Body of pancreas (tissue), 4 donors: ENCODE measurements around the gene SOX10. TPM values are rescaled to one million over a fixed set of nuclear protein-coding genes. Genes with fewer than 3 reads are reported as not detected.

Experiments
- ATAC-seq: fragments of 150-250 bp; one replicate; pipeline ENCODE4 v1.9.1; 2016
- DNase-seq, 4 donors: peaks; one replicate each; pipeline ENCODE4 v3.0.0-alpha.2; 2019
- H3K27ac ChIP-seq, 4 donors: fragments of 200-600 bp; sonication (generic); 1 replicate in 3 of 4; 2 replicates in 1 of 4; pipeline versions ENCODE4 v1.5.1 to v1.6.1; 2016 to 2019; ENCODE audit warnings: mild to moderate bottlenecking in 1 of 4, mixed read lengths in 1 of 4, moderate library complexity in 1 of 4
- H3K27me3 ChIP-seq, 2 donors: fragments of 200-600 bp; sonication (generic); one replicate each; pipeline ENCODE4 v1.6.0; 2016; ENCODE audit warnings: mild to moderate bottlenecking in 1 of 2
- H3K36me3 ChIP-seq, 2 donors: fragments of 200-600 bp; sonication (generic); replicated peaks in 1 of 2; 2 replicates each; pipeline ENCODE4 v1.5.1; 2016; ENCODE audit warnings: low read depth in 2 of 2; ENCODE audit not compliant: insufficient read depth in 1 of 2
- H3K4me1 ChIP-seq: fragments of 200-600 bp; sonication (generic); one replicate; pipeline ENCODE4 v1.6.0; 2016
- H3K4me3 ChIP-seq, 2 donors: fragments of 200-600 bp; sonication (generic); 1 replicate in 1 of 2; 2 replicates in 1 of 2; pipeline ENCODE4 v1.5.1; 2016 to 2019
- H3K9me3 ChIP-seq, 3 donors: fragments of 200-600 bp; sonication (generic); 1 replicate in 2 of 3; 2 replicates in 1 of 3; pipeline ENCODE4 v1.5.1; 2016
- CTCF ChIP-seq, 7 experiments: fragments of 450-650 bp in 4 of 7; fragments of 200-600 bp in 3 of 7; sonication (generic) in 3 of 7; IDR thresholded peaks; one replicate each; pipeline ENCODE4 v1.5.1; 2016 to 2019; ENCODE audit warnings: antibody characterized with exemption in 7 of 7
- POLR2A ChIP-seq, 3 donors: fragments of 450-650 bp; IDR thresholded peaks; one replicate each; pipeline ENCODE4 v1.6.1; 2016; ENCODE audit warnings: antibody characterized with exemption in 3 of 3, mild to moderate bottlenecking in 2 of 3
- WGBS, 2 donors: methylation state at CpG; one replicate each; pipeline ENCODE4 v1.1.5; 2017; 5-methylcytosine and 5-hydroxymethylcytosine counted together
- intact Hi-C: fragments of 100-400 bp; cut with DNase I; formaldehyde crosslinking; loops from one replicate; pipeline ENCODE4 v1.15.1; 2023
- total RNA-seq, 2 donors: library from RNA; depleted of rRNA; stranded (reverse); fragments of >200 nt; gene quantifications; one replicate each; pipeline ENCODE4 v1.1.0, GENCODE V29; 2016

The SOX10 gene
- total RNA-seq, 2 donors from 2014 or later, result 0.66 TPM; not detected in 1

- peak; percentile 86 for ATAC-seq
- peak overlapping the region; percentile 36 to 83 (median 82) for H3K27ac ChIP-seq
- 33 to 34% methylated on average over 25 to 32 of the region's 33 CpGs for WGBS, 2 donors
- no peak for TF ChIP-seq CTCF (IDR thresholded peaks at IDR 0.05)
- TF ChIP-seq POLR2A (IDR thresholded peaks at IDR 0.05), result no peak
- no peaks in the 10 kb centered on the region for H3K36me3 ChIP-seq
- no peaks in the 10 kb centered on the region for H3K27me3 ChIP-seq
- DNase-seq, result peak; percentile 65 to 82 (median 80)
- H3K4me1 ChIP-seq, result peaks cover 21% of the 10 kb centered on the region
- intact Hi-C loops, result no loop called here
- H3K9me3 ChIP-seq, result no peaks in the 10 kb centered on the region
- H3K4me3 ChIP-seq, result no peak overlapping the region
These were observed 32.1 kb upstream of the SOX10 start for GRCh38 chr22:38016182-38017151.

- no peak overlapping the region for H3K4me3 ChIP-seq
- no peaks in the 10 kb centered on the region for H3K36me3 ChIP-seq
- no peak for DNase-seq
- 100% methylated on average over 1 of the region's 1 CpG for WGBS, 2 donors
- H3K4me1 ChIP-seq, result peaks cover 21% of the 10 kb centered on the region
- no peaks in the 10 kb centered on the region for H3K27me3 ChIP-seq
- TF ChIP-seq CTCF (IDR thresholded peaks at IDR 0.05) (no peak), POLR2A (IDR thresholded peaks at IDR 0.05) (no peak)
- intact Hi-C loops, result no loop called here
- H3K9me3 ChIP-seq, result no peaks in the 10 kb centered on the region
- H3K27ac ChIP-seq, result no peak overlapping the region
- no peak for ATAC-seq
These were observed 29.7 kb upstream of the SOX10 start for GRCh38 chr22:38014083-38014482.

GRCh38 chr22:38012604-38013072 lies 28.3 kb upstream of the SOX10 start:
- WGBS, 2 donors, result 41 to 47% methylated on average over 7 of the region's 7 CpGs
- H3K27me3 ChIP-seq, result no peaks in the 10 kb centered on the region
- H3K36me3 ChIP-seq, result no peaks in the 10 kb centered on the region
- peaks cover 17% of the 10 kb centered on the region for H3K4me1 ChIP-seq
- intact Hi-C loops, result no loop called here
- DNase-seq, result no peak
- H3K9me3 ChIP-seq, result no peaks in the 10 kb centered on the region
- TF ChIP-seq CTCF (IDR thresholded peaks at IDR 0.05), result no peak
- no peak for TF ChIP-seq POLR2A (IDR thresholded peaks at IDR 0.05)
- ATAC-seq, result no peak
- no peak overlapping the region for H3K4me3 ChIP-seq
- H3K27ac ChIP-seq, result no peak overlapping the region

GRCh38 chr22:38009000-38009806 lies 24.8 kb upstream of the SOX10 start:
- H3K36me3 ChIP-seq, result no peaks in the 10 kb centered on the region
- ATAC-seq (no peak), DNase-seq (no peak)
- H3K9me3 ChIP-seq, result no peaks in the 10 kb centered on the region
- TF ChIP-seq CTCF (IDR thresholded peaks at IDR 0.05) (no peak), POLR2A (IDR thresholded peaks at IDR 0.05) (no peak)
- intact Hi-C loops, result no loop called here
- no peaks in the 10 kb centered on the region for H3K27me3 ChIP-seq
- H3K27ac ChIP-seq, result no peak overlapping the region
- WGBS, 2 donors, result 62 to 71% methylated on average over 14 of the region's 14 CpGs
- no peaks in the 10 kb centered on the region for H3K4me1 ChIP-seq
- H3K4me3 ChIP-seq, result no peak overlapping the region
